Testis (tissue), 3 donors: ENCODE results near the gene PWWP2B. TPM values are rescaled to one million over a fixed set of nuclear protein-coding genes. Genes with fewer than 3 reads are reported as not detected.
A peak's percentile ranks its signal among the peaks of the same experiment; 100 is the strongest.

Experiments used
- DNase-seq: peaks from one replicate; pipeline ENCODE4 v3.0.0-alpha.2; 2019
- H3K27ac ChIP-seq, 2 donors: fragments of 200-600 bp; sonication (generic); one replicate each; pipeline ENCODE4 v1.5.1; 2019
- H3K27me3 ChIP-seq: fragments of 200-600 bp; sonication (generic); one replicate; pipeline ENCODE4 v1.5.1; 2019
- H3K36me3 ChIP-seq: fragments of 200-600 bp; sonication (generic); one replicate; pipeline ENCODE4 v1.5.1; 2017; ENCODE audit warnings: low read depth; ENCODE audit errors: missing control alignments
- H3K4me1 ChIP-seq: fragments of 200-600 bp; sonication (generic); one replicate; pipeline ENCODE4 v1.5.1; 2019
- H3K4me3 ChIP-seq, 2 donors: fragments of 200-600 bp; sonication (generic); one replicate each; pipeline ENCODE4 v1.5.1; 2017 to 2019
- H3K9me3 ChIP-seq: fragments of 200-600 bp; sonication (generic); one replicate; pipeline ENCODE4 v1.5.1; 2017
- CTCF ChIP-seq, 3 experiments: fragments of 450-650 bp in 2 of 3; fragments of 200-600 bp in 1 of 3; sonication (generic) in 1 of 3; IDR thresholded peaks; one replicate each; pipeline ENCODE4 v1.5.1; 2016 to 2019; ENCODE audit warnings: antibody characterized with exemption in 3 of 3, mild to moderate bottlenecking in 2 of 3, moderate library complexity in 1 of 3
- POLR2A ChIP-seq: fragments of 450-650 bp; IDR thresholded peaks from one replicate; pipeline ENCODE4 v1.6.1; 2017; ENCODE audit warnings: antibody characterized with exemption, mild to moderate bottlenecking, moderate library complexity
- WGBS, 2 donors: methylation state at CpG; one replicate each; pipeline ENCODE4 v1.1.5; 2018; 5-methylcytosine and 5-hydroxymethylcytosine counted together
- intact Hi-C: fragments of 100-400 bp; cut with DNase I; formaldehyde crosslinking; loops from one replicate; pipeline ENCODE4 v1.15.1; 2023; ENCODE audit warnings: low total_unique reads
- polyA plus RNA-seq: library from polyadenylated mRNA; stranded (reverse); fragments of 350-450 nt; fragmentation: Illumina TruSeq; extraction: RNeasy Lipid Tissue Mini Kit (QIAGEN cat#74804); gene quantifications from one replicate; pipeline ENCODE4 v1.2.3, GENCODE V29; 2014; ENCODE audit warnings: low read depth, low replicate concordance; ENCODE audit not compliant: insufficient read depth
- total RNA-seq, 2 donors: library from RNA; depleted of rRNA; stranded (reverse); fragments of >200 nt; gene quantifications; one replicate each; pipeline ENCODE4 v1.2.3, GENCODE V29; 2016

Gene PWWP2B
- total and polyA plus RNA-seq, 3 donors from 2014 or later = 16.0 to 45.1 (median 32.6) TPM

DNA sequence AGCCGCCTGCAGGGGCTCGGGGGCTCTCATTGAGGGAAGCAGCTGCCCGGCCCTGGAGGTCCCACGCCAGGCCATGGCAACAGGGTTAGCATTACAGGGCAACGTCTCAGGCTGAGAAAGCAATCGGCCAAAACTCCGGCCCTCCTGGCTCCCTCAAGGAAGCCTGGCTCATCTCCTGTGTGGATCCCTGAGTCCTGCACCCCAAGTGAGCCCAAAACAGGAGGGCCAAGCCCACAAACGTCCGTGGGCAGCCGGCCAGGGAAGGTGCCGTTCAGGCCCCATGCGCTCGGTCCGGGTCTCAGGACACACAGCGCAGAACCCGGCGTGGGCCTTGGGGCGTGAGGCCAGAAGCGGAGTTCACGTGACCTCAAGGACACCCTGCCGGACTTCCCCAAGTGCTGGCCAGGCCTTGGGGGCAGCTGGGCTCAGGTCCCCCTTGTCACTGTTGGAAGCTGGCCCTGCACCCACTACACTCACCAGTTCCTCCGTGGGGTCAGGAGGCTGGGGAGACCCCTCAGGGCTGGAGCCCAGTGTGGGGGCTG lies 8.0 kb upstream of the PWWP2B start:
- Histone ChIP-seq H3K9me3 (no peaks in the 10 kb centered on the region), H3K36me3 (no peaks in the 10 kb centered on the region), H3K4me1 (peaks cover 10% of the 10 kb centered on the region), H3K4me3 (no peak overlapping the region), H3K27me3 (no peaks in the 10 kb centered on the region), H3K27ac (peak overlapping the region in 1 of 2 donors; percentile 71)
- peak; percentile 89 for DNase-seq
- no peak for TF ChIP-seq CTCF (IDR thresholded peaks at IDR 0.05)
- TF ChIP-seq POLR2A = no peak
- WGBS, 2 donors = 4 to 7% methylated on average over 4 to 16 of the region's 22 CpGs
- intact Hi-C loops = loop anchor here (5.0 to 10.0 kb wide), 2 partner anchors 63 to 246 kb away; no protein-coding TSS in a partner anchor

- DNase-seq = no peak
- TF ChIP-seq CTCF (IDR thresholded peaks at IDR 0.05) (no peak), POLR2A (no peak)
- Histone ChIP-seq H3K4me3 (no peak overlapping the region), H3K9me3 (no peaks in the 10 kb centered on the region), H3K36me3 (no peaks in the 10 kb centered on the region), H3K4me1 (peaks cover 10% of the 10 kb centered on the region), H3K27ac (peak overlapping the region in 1 of 2 donors; percentile 71), H3K27me3 (no peaks in the 10 kb centered on the region)
- WGBS, 2 donors = 49 to 71% methylated on average over 8 to 16 of the region's 16 CpGs
- intact Hi-C loops = loop anchor here (5.0 to 10.0 kb wide), 2 partner anchors 63 to 245 kb away; no protein-coding TSS in a partner anchor
Measured at GRCh38 chr10:132389433-132390169, 7.4 kb upstream of the PWWP2B start.

- DNase-seq = no peak
- Histone ChIP-seq H3K27me3 (no peaks in the 10 kb centered on the region), H3K36me3 (no peaks in the 10 kb centered on the region), H3K4me1 (peaks cover 14% of the 10 kb centered on the region), H3K9me3 (no peaks in the 10 kb centered on the region), H3K27ac (no peak overlapping the region), H3K4me3 (no peak overlapping the region)
- TF ChIP-seq POLR2A (no peak), CTCF (IDR thresholded peaks at IDR 0.05) (no peak)
- WGBS, 2 donors = 75 to 82% methylated on average over 8 of the region's 8 CpGs
- intact Hi-C loops = no loop called here
Measured at GRCh38 chr10:132390170-132390920, 6.7 kb upstream of the PWWP2B start.

- DNase-seq = no peak
- intact Hi-C loops = no loop called here
- 75 to 89% methylated on average over 13 to 19 of the region's 19 CpGs for WGBS, 2 donors
- Histone ChIP-seq H3K4me3 (no peak overlapping the region), H3K9me3 (no peaks in the 10 kb centered on the region), H3K36me3 (no peaks in the 10 kb centered on the region), H3K27ac (no peak overlapping the region), H3K4me1 (peaks cover 17% of the 10 kb centered on the region), H3K27me3 (no peaks in the 10 kb centered on the region)
- TF ChIP-seq CTCF (IDR thresholded peaks at IDR 0.05) (no peak), POLR2A (no peak)
Measured at GRCh38 chr10:132390921-132391675, 5.9 kb upstream of the PWWP2B start.
